ENCODE results near the gene CEP41.
"Not testable (repeated sequence)": the region's sequence is repeated elsewhere in the genome, so short reads cannot be mapped to it uniquely, and the experiment has no call there.

CEP41 gene

GRCh38 chr7:130387628-130388403 lies 53.0 kb downstream of the CEP41 start:
- no peak for DNase-seq (ENCODE audit: low spot score)

- no peak for DNase-seq (ENCODE audit: low spot score)
Observed at GRCh38 chr7:130387306-130387627, 53.5 kb downstream of the CEP41 start.

- DNase-seq (ENCODE audit: low spot score), result no peak
Observed at GRCh38 chr7:130386876-130387275, 53.9 kb downstream of the CEP41 start.

GRCh38 chr7:130385600-130386066 lies 55.2 kb downstream of the CEP41 start:
- DNase-seq (ENCODE audit: low spot score), result no peak

GRCh38 chr7:130384841-130385599 lies 55.8 kb downstream of the CEP41 start:
- no peak for DNase-seq (ENCODE audit: low spot score)

GRCh38 chr7:130384371-130384801 lies 56.4 kb downstream of the CEP41 start:
- no peak for DNase-seq (ENCODE audit: low spot score)

- DNase-seq (ENCODE audit: low spot score), result no peak
Observed at GRCh38 chr7:130383187-130383980, 57.4 kb downstream of the CEP41 start.

GRCh38 chr7:130381468-130382312 lies 59.1 kb downstream of the CEP41 start:
- no peak for DNase-seq (ENCODE audit: low spot score)

GRCh38 chr7:130380861-130381455 lies 59.9 kb downstream of the CEP41 start:
- no peak for DNase-seq (ENCODE audit: low spot score)

- no peak for DNase-seq (ENCODE audit: low spot score)
Observed at GRCh38 chr7:130379921-130380860, 60.6 kb downstream of the CEP41 start, which contains the start of gene CPA1. CPA1 (plus strand) TSS chr7:130380494; CDS start chr7:130380521, 27 bp downstream.

GRCh38 chr7:130379532-130379920 lies 61.3 kb downstream of the CEP41 start:
- DNase-seq (ENCODE audit: low spot score), result no peak

GRCh38 chr7:130379019-130379418 lies 61.8 kb downstream of the CEP41 start:
- DNase-seq (ENCODE audit: low spot score), result no peak

GRCh38 chr7:130377178-130377577 lies 63.6 kb downstream of the CEP41 start:
- DNase-seq (ENCODE audit: low spot score), result no peak

GRCh38 chr7:130376461-130376860 lies 64.4 kb downstream of the CEP41 start:
- DNase-seq (ENCODE audit: low spot score), result not testable (repeated sequence)

GRCh38 chr7:130374507-130374906 lies 66.3 kb downstream of the CEP41 start:
- no peak for DNase-seq (ENCODE audit: low spot score)

GRCh38 chr7:130372402-130373165 lies 68.2 kb downstream of the CEP41 start:
- no peak for DNase-seq (ENCODE audit: low spot score)

GRCh38 chr7:130371046-130371445 lies 69.8 kb downstream of the CEP41 start:
- DNase-seq (ENCODE audit: low spot score), result no peak

GRCh38 chr7:130369831-130370550 lies 70.8 kb downstream of the CEP41 start:
- DNase-seq (ENCODE audit: low spot score), result no peak

Data from cerebellar cortex (tissue), 1 donor.